Measurements from ENCODE around the gene ADAM11. TPM values are rescaled to one million over a fixed set of nuclear protein-coding genes. Genes with fewer than 3 reads are reported as not detected.

ADAM11 gene
- polyA plus RNA-seq, 2 of the 4 experiments (the other 2 are of a cell fraction): 0.75 to 2.1 TPM

DNA sequence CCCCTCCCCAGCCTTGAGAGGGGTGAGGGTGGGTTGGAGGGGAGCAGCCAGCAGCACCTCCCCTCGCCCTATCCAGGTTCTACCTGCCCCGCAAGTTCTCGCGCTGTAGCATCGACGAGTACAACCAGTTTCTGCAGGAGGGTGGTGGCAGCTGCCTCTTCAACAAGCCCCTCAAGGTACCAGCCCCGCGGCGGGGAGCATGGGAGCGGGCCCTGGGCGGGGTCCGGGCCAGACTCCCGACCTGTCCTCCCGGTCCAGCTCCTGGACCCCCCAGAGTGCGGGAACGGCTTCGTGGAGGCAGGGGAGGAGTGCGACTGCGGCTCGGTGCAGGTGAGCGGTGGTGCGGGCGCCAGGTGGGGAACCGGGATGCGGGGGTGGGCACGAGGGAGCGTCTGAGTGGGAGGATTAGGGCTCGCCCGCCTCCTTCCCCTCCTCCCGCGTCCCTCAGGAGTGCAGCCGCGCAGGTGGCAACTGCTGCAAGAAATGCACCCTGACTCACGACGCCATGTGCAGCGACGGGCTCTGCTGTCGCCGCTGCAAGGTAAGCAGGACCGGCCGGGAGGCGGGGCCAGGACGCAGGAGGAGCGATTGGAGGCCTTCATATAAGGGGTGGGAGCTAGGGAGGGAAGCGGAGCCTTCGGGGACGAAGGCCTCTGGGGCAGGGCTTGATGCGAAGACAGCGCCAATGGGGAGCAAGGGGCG lies 16.5 kb downstream of the ADAM11 start:
- WGBS (ENCODE audit: missing lambda C conversion rate): 1% methylated on average over 42 of the region's 50 CpGs

DNA sequence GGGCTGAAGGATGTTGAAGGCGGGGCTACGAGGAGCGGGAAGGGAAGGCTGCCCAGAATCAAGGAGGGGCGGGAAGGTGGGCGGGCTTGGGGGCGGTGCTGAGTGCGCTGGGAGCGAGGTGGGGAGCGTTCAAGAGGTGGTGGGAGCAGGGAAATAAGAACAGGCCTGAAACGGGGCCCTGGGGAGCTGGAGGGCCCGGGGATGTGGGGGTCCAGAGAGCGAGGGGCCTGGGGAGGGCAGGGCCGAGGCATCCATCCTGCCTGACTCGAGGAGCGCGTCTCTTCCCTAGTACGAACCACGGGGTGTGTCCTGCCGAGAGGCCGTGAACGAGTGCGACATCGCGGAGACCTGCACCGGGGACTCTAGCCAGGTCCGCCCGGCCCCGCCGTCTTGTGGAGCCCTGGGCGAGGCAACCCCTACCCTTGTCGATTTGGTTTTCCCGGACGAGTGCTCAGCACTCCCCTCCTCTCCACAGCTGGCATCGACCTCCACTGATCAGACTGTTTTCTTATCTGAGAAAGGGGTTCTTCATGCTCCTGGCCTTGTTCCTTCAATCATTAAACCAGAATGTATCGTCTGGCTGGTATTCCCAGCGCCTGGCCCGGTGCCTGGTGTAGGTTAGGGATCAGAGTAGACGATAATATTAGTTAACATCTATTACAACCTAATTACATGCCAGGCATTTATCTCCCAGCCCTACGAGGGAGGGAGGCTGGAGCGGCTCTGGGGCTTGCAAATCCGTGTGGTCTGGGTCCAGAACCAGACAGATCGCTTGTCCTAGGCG lies 17.2 kb downstream of the ADAM11 start:
- FAIRE-seq (no peak), DNase-seq (ENCODE audit: low read depth in 1 of 2, low spot score in 1 of 2) (peak in 1 of 2 experiments; percentile 73), ATAC-seq (peak; percentile 32 to 48)
- H3K9me3 ChIP-seq: no peaks in the 10 kb centered on the region
- 12% methylated on average over 39 of the region's 43 CpGs for WGBS (ENCODE audit: missing lambda C conversion rate)
- TF ChIP-seq MYC (IDR thresholded peaks at IDR 0.05; ENCODE audit: borderline replicate concordance, low read length): 0 out of 2 replicates have a peak, but pooled peaks have one; percentile 5
- TF ChIP-seq GATA3 (IDR thresholded peaks at IDR 0.05; ENCODE audit: borderline replicate concordance): no peak
- POLR2A ChIA-PET: interaction anchor here (0.5 to 1.3 kb wide), 5 partner anchors 10 to 373 kb away, joined by 3 to 4 read pairs (median 4); partner anchors contain the start of gene HEXIM1
- H3K27ac ChIP-seq: peak overlapping the region; percentile 40 to 72; a peak in 5 of 6 replicates
- CTCF ChIA-PET: interaction anchor here (0.6 to 30.3 kb wide), 37 partner anchors 9 to 421 kb away, joined by 3 to 1787 read pairs (median 5); partner anchors contain the start of genes ACBD4, ADAM11, EFTUD2 and GJC1
- peaks cover 17% of the 10 kb centered on the region for H3K4me1 ChIP-seq
- H3K4me2 ChIP-seq: peak overlapping the region; percentile 95
- peak overlapping the region; percentile 54 for H3K4me3 ChIP-seq

More for the DNA sequence above, 16.5 kb downstream of the ADAM11 start:
- TF ChIP-seq, protein P1, sequence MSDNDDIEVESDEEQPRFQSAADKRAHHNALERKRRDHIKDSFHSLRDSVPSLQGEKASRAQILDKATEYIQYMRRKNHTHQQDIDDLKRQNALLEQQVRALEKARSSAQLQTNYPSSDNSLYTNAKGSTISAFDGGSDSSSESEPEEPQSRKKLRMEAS (IDR thresholded peaks at IDR 0.05): peak; percentile 91
- 0 out of 2 replicates have a peak, but pooled peaks have one; percentile 11 for TF ChIP-seq MYC (IDR thresholded peaks at IDR 0.05; ENCODE audit: borderline replicate concordance, low read length)
- TF ChIP-seq JUN (IDR thresholded peaks at IDR 0.05): 0 out of 5 replicates have a peak, but pooled peaks of 1 of the 2 experiments have one; percentile 24
- TF ChIP-seq, protein P2, sequence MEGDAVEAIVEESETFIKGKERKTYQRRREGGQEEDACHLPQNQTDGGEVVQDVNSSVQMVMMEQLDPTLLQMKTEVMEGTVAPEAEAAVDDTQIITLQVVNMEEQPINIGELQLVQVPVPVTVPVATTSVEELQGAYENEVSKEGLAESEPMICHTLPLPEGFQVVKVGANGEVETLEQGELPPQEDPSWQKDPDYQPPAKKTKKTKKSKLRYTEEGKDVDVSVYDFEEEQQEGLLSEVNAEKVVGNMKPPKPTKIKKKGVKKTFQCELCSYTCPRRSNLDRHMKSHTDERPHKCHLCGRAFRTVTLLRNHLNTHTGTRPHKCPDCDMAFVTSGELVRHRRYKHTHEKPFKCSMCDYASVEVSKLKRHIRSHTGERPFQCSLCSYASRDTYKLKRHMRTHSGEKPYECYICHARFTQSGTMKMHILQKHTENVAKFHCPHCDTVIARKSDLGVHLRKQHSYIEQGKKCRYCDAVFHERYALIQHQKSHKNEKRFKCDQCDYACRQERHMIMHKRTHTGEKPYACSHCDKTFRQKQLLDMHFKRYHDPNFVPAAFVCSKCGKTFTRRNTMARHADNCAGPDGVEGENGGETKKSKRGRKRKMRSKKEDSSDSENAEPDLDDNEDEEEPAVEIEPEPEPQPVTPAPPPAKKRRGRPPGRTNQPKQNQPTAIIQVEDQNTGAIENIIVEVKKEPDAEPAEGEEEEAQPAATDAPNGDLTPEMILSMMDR (IDR thresholded peaks at IDR 0.05): peak; percentile 34; the same call in 1 of the 3 replicates
- TF ChIP-seq FOSB (CRISPR knock-in tag; IDR thresholded peaks at IDR 0.05): no peak
- no peak for TF ChIP-seq EHF (CRISPR knock-in tag; IDR thresholded peaks at IDR 0.05)
- TF ChIP-seq POLR2A (IDR thresholded peaks at IDR 0.05; ENCODE audit: low read length): peak; percentile 58
- peak; percentile 38; the same call in 1 of the 2 replicates for TF ChIP-seq HDAC2 (IDR thresholded peaks at IDR 0.05)
- TF ChIP-seq HOXB5 (CRISPR knock-in tag; IDR thresholded peaks at IDR 0.05): no peak
- TF ChIP-seq PHF8 (IDR thresholded peaks at IDR 0.05; ENCODE audit: borderline replicate concordance, low read depth): peak; percentile 26; the same call in 1 of the 2 replicates
- TF ChIP-seq, protein P3, sequence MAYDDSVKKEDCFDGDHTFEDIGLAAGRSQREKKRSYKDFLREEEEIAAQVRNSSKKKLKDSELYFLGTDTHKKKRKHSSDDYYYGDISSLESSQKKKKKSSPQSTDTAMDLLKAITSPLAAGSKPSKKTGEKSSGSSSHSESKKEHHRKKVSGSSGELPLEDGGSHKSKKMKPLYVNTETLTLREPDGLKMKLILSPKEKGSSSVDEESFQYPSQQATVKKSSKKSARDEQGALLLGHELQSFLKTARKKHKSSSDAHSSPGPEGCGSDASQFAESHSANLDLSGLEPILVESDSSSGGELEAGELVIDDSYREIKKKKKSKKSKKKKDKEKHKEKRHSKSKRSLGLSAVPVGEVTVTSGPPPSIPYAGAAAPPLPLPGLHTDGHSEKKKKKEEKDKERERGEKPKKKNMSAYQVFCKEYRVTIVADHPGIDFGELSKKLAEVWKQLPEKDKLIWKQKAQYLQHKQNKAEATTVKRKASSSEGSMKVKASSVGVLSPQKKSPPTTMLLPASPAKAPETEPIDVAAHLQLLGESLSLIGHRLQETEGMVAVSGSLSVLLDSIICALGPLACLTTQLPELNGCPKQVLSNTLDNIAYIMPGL (CRISPR knock-in tag; IDR thresholded peaks at IDR 0.05; ENCODE audit: borderline replicate concordance): no peak
- TF ChIP-seq, protein P4, sequence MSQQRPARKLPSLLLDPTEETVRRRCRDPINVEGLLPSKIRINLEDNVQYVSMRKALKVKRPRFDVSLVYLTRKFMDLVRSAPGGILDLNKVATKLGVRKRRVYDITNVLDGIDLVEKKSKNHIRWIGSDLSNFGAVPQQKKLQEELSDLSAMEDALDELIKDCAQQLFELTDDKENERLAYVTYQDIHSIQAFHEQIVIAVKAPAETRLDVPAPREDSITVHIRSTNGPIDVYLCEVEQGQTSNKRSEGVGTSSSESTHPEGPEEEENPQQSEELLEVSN (IDR thresholded peaks at IDR 0.05; ENCODE audit: borderline replicate concordance, low read depth): peak; percentile 71
- TF ChIP-seq EHMT2 (IDR thresholded peaks at IDR 0.05; ENCODE audit: low read depth): no peak
- TF ChIP-seq MAFK (IDR thresholded peaks at IDR 0.05; ENCODE audit: partially characterized antibody): peak; percentile 61
- TF ChIP-seq RAD21 (conservative IDR thresholded peaks at IDR 0.05 in 1 of 2, IDR thresholded peaks at IDR 0.05 in 1 of 2): peak in 1 of 2 experiments; percentile 8; a peak in 1 of 5 replicates
- TF ChIP-seq CHD4 (IDR thresholded peaks at IDR 0.05; ENCODE audit: borderline replicate concordance): no peak
- TF ChIP-seq RNF2 (IDR thresholded peaks at IDR 0.05; ENCODE audit: borderline replicate concordance, low read depth): peak; percentile 94; the same call in 1 of the 2 replicates
- TF ChIP-seq FOSL2 (IDR thresholded peaks at IDR 0.05): no peak
- TF ChIP-seq FOSL2 (CRISPR knock-in tag; IDR thresholded peaks at IDR 0.05): peak; percentile 12; the same call in 1 of the 2 replicates
- H3K4me2 ChIP-seq: peak overlapping the region; percentile 95
- peak overlapping the region; percentile 13 to 64; a peak in 4 of 6 replicates for H3K27ac ChIP-seq
- peak; percentile 99 for DNase-seq (ENCODE audit: low read depth in 1 of 2, low spot score in 1 of 2)
- no peaks in the 10 kb centered on the region for H3K9me3 ChIP-seq
- peak; percentile 78 to 92 for ATAC-seq
- CTCF ChIA-PET: interaction anchor here (0.6 to 30.3 kb wide), 44 partner anchors 10 to 422 kb away, joined by 3 to 1787 read pairs (median 5); partner anchors contain the start of genes ACBD4, ADAM11, EFTUD2 and GJC1
- POLR2A ChIA-PET: interaction anchor here (0.5 to 1.3 kb wide), 5 partner anchors 10 to 374 kb away, joined by 3 to 4 read pairs (median 4); partner anchors contain the start of gene HEXIM1
- peak overlapping the region; percentile 54 for H3K4me3 ChIP-seq
- peaks cover 17% of the 10 kb centered on the region for H3K4me1 ChIP-seq
- FAIRE-seq: peak; percentile 100

All from A549 (cell line).